OCI-LY1 (cell line): Measurements from ENCODE around the gene TACR1.

Experiments
- EZH2 ChIP-seq: fragments of 200-600 bp; sonication (generic), shearing (Covaris generic); IDR thresholded peaks from 2 replicates; pipeline ENCODE4 v1.8.0; 2017; ENCODE audit warnings: borderline replicate concordance, mixed run types, mild to moderate bottlenecking, antibody characterized with exemption, low read length, moderate library complexity, mixed read lengths
- TF ChIP-seq, protein P1 (sequence below): fragments of 200-600 bp; sonication (generic), shearing (Covaris generic); IDR thresholded peaks from 2 replicates; pipeline ENCODE4 v1.5.1; 2017; ENCODE audit warnings: mild to moderate bottlenecking, antibody characterized with exemption, low read length, moderate library complexity, mixed read lengths

GRCh38 chr2:75007819-75008218 is 191.5 kb downstream of the TACR1 start:
- TF ChIP-seq, protein P1, sequence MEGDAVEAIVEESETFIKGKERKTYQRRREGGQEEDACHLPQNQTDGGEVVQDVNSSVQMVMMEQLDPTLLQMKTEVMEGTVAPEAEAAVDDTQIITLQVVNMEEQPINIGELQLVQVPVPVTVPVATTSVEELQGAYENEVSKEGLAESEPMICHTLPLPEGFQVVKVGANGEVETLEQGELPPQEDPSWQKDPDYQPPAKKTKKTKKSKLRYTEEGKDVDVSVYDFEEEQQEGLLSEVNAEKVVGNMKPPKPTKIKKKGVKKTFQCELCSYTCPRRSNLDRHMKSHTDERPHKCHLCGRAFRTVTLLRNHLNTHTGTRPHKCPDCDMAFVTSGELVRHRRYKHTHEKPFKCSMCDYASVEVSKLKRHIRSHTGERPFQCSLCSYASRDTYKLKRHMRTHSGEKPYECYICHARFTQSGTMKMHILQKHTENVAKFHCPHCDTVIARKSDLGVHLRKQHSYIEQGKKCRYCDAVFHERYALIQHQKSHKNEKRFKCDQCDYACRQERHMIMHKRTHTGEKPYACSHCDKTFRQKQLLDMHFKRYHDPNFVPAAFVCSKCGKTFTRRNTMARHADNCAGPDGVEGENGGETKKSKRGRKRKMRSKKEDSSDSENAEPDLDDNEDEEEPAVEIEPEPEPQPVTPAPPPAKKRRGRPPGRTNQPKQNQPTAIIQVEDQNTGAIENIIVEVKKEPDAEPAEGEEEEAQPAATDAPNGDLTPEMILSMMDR = no peak
- TF ChIP-seq EZH2 = no peak
